ENCODE measurements around the gene ATAD3B.
"Not testable (repeated sequence)": the region's sequence is repeated elsewhere in the genome, so short reads cannot be mapped to it uniquely, and the experiment has no call there.

Gene ATAD3B

DNA sequence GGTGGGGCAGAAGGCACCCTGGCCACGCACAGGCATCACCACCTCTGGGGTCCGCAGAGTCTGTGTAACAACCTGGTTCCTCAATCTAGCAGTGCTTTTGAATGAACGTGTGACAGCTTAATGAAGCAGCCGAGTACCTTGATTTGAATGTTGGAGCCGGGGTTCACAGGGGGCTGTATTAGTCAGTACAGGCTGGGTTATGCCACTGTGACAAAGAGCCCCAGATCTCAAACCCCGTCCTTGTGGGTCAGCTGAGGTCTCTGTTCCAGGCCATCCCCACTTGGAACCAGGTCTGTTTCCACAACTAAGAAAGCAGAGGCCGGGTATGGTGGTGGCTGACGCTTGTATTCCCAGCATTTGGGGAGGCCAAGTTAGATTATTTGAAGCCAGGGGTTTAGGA is 58.4 kb downstream of the ATAD3B start:
- no peak for DNase-seq (ENCODE audit: extremely low read depth, low read depth)

DNA sequence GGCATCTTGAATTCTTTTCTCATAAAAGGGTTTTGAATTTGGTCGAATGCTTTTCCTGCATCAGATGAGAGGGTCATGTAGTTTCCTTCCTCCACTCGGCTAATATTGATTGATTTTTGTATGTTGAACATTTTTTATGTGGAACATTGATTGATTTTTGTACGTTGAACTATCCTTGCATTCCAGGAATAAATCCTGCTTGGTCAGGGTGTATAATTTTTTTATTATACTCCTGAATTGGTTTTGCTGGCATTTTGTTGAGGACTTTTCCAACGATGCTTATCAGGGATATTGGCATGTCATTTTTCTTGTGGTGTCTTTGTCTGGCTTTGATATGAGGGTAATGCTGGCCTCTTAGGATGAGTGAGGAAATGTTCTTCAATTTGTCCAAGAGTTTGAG is 60.4 kb downstream of the ATAD3B start:
- no peak overlapping the region for H3K4me3 ChIP-seq (replicated peaks; ENCODE audit: low read depth, low read length)
- TF ChIP-seq, protein P1, sequence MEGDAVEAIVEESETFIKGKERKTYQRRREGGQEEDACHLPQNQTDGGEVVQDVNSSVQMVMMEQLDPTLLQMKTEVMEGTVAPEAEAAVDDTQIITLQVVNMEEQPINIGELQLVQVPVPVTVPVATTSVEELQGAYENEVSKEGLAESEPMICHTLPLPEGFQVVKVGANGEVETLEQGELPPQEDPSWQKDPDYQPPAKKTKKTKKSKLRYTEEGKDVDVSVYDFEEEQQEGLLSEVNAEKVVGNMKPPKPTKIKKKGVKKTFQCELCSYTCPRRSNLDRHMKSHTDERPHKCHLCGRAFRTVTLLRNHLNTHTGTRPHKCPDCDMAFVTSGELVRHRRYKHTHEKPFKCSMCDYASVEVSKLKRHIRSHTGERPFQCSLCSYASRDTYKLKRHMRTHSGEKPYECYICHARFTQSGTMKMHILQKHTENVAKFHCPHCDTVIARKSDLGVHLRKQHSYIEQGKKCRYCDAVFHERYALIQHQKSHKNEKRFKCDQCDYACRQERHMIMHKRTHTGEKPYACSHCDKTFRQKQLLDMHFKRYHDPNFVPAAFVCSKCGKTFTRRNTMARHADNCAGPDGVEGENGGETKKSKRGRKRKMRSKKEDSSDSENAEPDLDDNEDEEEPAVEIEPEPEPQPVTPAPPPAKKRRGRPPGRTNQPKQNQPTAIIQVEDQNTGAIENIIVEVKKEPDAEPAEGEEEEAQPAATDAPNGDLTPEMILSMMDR (IDR thresholded peaks at IDR 0.05; ENCODE audit: low read depth, low read length, missing control alignments): no peak
- no peak for DNase-seq (ENCODE audit: extremely low read depth, low read depth)

More for the DNA sequence above, 58.4 kb downstream of the ATAD3B start:
- no peak overlapping the region for H3K4me3 ChIP-seq (replicated peaks; ENCODE audit: low read depth, low read length)
- TF ChIP-seq, protein P1 (IDR thresholded peaks at IDR 0.05; ENCODE audit: low read depth, low read length, missing control alignments): no peak

DNA sequence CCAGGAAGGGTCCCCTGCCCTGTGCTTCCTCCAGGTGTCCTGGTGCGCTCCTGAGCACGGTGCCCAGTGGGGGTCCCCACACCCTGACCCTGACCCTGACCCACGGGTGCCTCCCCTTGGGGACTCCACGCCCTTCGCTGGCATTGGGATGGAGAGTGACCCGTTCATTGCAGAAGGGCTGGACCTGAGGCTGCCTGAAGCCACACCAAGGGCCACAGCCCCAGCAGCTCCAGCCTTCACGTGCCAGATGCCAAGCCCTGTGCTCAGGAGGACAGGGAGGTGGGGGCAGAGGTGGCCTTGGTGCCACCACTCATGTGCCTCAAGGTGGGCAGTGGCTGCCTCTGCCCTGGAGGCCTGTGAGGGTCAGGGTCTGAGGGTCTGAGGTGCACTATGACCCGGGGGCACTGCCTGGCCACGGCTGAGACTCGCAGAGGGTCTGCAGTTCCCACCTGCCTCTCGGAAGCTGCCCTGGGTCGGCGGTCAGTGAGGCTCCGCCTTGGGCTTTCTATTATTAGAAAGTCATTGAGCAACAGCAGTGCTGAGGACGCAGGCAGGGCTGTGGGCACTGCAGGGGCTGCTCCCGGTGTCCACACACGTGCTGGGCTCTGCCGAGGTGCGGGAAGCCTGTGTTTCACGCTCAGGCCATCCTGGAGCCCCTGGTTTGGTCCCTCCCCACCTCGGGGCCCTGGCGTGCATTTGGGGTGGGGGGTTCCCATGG is 61.8 kb downstream of the ATAD3B start:
- not testable (repeated sequence) for DNase-seq (ENCODE audit: extremely low read depth, low read depth); H3K4me3 ChIP-seq (replicated peaks; ENCODE audit: low read depth, low read length)

DNA sequence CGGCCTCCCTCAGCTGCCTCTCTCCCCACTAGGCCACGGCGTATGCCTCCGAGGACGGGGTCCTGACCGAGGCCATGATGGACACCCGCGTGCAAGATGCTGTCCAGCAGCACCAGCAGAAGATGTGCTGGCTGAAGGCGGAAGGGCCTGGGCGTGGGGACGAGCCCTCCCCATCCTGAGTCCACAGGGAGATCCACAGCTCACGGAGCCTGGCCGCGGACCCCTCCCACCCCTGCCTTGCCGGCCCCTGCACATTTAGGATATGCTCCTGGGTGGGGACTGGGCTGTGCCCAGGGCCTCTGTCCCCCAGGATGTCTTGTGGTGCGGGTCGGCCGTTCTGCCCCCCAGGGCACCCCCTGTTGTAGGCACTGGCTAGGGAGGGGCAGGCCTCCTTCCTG is 62.3 kb downstream of the ATAD3B start:
- not testable (repeated sequence) for DNase-seq (ENCODE audit: extremely low read depth, low read depth)

DNA sequence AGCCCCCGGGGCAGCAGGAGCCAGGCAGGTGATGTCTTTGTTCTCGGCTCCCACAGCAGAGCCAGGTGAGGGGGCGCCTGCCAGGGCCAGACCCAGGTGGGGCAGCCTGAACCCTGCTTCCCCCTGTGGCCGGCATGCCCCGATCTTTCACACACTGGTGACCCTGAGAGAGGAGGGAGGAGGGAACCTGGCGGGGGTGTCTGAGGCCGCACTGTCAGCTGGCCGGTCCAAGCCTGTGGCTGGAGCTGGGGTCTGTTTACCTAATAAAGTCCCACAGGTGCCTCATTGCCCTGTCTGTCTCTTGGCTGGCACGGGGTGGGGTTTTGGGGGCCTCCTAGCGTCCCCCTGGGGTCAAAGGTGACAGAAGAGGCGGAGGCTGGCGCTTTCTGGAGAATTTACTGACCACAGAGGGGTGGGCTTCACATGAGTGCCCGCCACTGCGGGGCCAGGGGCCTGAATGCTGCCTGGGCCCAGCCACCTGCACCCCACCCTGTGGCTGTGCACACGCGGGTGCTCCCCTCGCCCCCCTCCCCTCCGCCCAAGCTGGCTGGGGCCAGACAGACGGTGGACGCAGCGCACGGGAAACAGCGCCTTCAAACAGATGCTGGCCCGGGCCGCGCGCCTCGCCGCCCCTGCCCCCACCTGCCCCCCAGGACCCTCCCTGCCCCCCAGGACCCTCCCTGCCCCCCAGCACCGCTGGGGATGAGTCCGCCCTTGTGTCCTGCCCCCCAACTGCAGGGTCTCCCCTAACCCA is 63.0 kb downstream of the ATAD3B start:
- no peak overlapping the region for H3K4me3 ChIP-seq (replicated peaks; ENCODE audit: low read depth, low read length)
- DNase-seq (ENCODE audit: extremely low read depth, low read depth): no peak
- TF ChIP-seq, protein P1 (IDR thresholded peaks at IDR 0.05; ENCODE audit: low read depth, low read length, missing control alignments): no peak

More for the DNA sequence above, 62.3 kb downstream of the ATAD3B start:
- H3K4me3 ChIP-seq (replicated peaks; ENCODE audit: low read depth, low read length): not testable (repeated sequence)

DNA sequence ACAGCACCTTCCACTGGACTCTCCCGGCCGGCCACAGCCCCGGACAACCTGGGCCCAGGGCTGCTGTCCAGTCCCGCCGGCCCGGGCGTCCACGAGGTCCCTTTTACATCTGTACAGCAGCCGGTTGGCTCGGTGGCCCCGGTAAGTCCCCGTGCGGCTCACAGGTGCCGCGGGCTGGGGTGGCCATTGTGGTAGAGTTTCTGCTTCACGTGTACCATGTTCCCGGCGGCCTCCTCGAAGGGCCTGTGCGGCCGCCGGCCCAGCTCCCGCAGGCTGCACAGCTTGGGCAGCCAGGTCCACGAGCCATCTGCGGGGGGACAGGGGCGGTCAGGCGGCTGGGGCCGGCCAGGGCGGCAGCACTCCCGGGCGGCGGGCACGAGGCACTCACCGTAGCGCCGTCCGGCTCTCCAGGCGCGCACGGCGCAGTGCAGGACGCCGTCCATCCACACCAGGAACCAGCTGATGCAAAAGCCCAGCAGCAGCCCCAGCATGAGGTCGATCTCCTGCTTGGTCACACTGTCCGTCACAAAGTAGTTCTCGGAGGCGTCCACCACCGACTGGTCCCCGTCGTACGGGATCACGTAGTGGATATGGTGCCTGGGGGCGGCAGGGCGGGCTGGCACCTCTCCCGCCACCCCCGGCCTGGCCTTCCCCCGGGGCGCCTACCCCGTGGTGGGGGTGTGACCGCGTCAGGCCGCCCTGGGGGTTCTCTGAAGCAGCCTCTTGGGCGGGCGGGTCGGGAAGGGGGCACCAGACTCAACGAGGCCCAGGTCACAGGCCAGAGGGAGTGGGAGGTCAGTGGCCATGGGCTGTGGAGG is 63.8 kb downstream of the ATAD3B start:
- TF ChIP-seq, protein P1 (IDR thresholded peaks at IDR 0.05; ENCODE audit: low read depth, low read length, missing control alignments): no peak
- no peak for DNase-seq (ENCODE audit: extremely low read depth, low read depth)
- no peak overlapping the region for H3K4me3 ChIP-seq (replicated peaks; ENCODE audit: low read depth, low read length)

DNA sequence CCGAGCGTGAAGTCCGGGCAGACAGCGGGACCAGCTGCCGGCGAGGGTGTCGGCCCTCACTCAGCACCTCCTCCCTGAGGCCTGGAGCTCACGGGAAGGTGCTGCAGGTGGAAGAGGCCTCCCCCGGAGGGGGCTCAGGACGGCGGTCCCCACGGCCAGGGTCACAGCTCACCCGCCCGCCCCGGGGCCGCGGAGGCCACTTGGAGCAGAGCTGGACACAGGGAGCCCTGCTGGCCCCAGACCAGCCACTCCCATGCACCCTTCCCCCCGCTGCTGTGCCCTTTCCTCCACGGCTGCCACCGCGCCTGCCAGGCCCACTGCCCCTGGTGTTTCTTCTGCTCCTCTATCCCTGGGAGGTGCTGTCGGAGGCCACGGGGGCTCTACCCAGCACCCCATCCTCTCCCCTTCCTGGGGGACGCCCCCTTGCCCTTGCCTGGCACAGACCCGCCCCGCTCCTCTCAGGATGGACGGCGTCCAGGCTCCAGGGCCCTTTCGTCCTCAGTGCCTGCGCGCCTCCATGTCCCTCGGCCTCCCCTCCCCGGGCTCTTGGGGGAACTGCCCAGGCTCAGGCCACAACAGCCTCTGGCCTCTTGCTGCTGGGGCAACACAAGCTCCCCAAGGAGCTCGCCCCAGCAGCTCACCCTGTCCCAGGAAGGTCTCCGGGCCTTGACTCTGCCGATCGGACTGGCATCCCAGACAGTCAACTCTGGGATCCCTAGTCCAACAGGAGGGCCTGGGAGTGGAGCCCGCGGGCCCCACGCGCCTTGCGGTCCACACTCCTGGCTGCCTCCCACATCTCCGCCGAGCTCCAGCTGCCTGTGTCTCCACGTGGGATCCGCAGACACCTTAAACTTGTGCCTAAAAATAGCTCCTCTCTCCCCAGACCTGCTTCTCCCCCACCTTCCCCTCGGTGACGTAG is 64.7 kb downstream of the ATAD3B start:
- no peak for DNase-seq (ENCODE audit: extremely low read depth, low read depth)
- TF ChIP-seq, protein P1 (IDR thresholded peaks at IDR 0.05; ENCODE audit: low read depth, low read length, missing control alignments): no peak

More for the DNA sequence above, 64.7 kb downstream of the ATAD3B start:
- no peak overlapping the region for H3K4me3 ChIP-seq (replicated peaks; ENCODE audit: low read depth, low read length)
